Body of pancreas (tissue), 4 donors: Measurements from ENCODE around the gene AKAP5. TPM values are rescaled to one million over a fixed set of nuclear protein-coding genes. Genes with fewer than 3 reads are reported as not detected.

Experiments
- ATAC-seq: fragments of 150-250 bp; one replicate; pipeline ENCODE4 v1.9.1; 2016
- DNase-seq, 4 donors: peaks; one replicate each; pipeline ENCODE4 v3.0.0-alpha.2; 2019
- H3K27ac ChIP-seq, 4 donors: fragments of 200-600 bp; sonication (generic); 1 replicate in 3 of 4; 2 replicates in 1 of 4; pipeline versions ENCODE4 v1.5.1 to v1.6.1; 2016 to 2019; ENCODE audit warnings: mild to moderate bottlenecking in 1 of 4, mixed read lengths in 1 of 4, moderate library complexity in 1 of 4
- H3K27me3 ChIP-seq, 2 donors: fragments of 200-600 bp; sonication (generic); one replicate each; pipeline ENCODE4 v1.6.0; 2016; ENCODE audit warnings: mild to moderate bottlenecking in 1 of 2
- H3K36me3 ChIP-seq, 2 donors: fragments of 200-600 bp; sonication (generic); replicated peaks in 1 of 2; 2 replicates each; pipeline ENCODE4 v1.5.1; 2016; ENCODE audit warnings: low read depth in 2 of 2; ENCODE audit not compliant: insufficient read depth in 1 of 2
- H3K4me1 ChIP-seq: fragments of 200-600 bp; sonication (generic); one replicate; pipeline ENCODE4 v1.6.0; 2016
- H3K4me3 ChIP-seq, 2 donors: fragments of 200-600 bp; sonication (generic); 1 replicate in 1 of 2; 2 replicates in 1 of 2; pipeline ENCODE4 v1.5.1; 2016 to 2019
- H3K9me3 ChIP-seq, 3 donors: fragments of 200-600 bp; sonication (generic); 1 replicate in 2 of 3; 2 replicates in 1 of 3; pipeline ENCODE4 v1.5.1; 2016
- POLR2A ChIP-seq, 3 donors: fragments of 450-650 bp; IDR thresholded peaks; one replicate each; pipeline ENCODE4 v1.6.1; 2016; ENCODE audit warnings: antibody characterized with exemption in 3 of 3, mild to moderate bottlenecking in 2 of 3
- WGBS, 2 donors: methylation state at CpG; one replicate each; pipeline ENCODE4 v1.1.5; 2017; 5-methylcytosine and 5-hydroxymethylcytosine counted together
- intact Hi-C: fragments of 100-400 bp; cut with DNase I; formaldehyde crosslinking; loops from one replicate; pipeline ENCODE4 v1.15.1; 2023
- total RNA-seq, 2 donors: library from RNA; depleted of rRNA; stranded (reverse); fragments of >200 nt; gene quantifications; one replicate each; pipeline ENCODE4 v1.1.0, GENCODE V29; 2016
- TF ChIP-seq, protein P1 (sequence below), 7 experiments: fragments of 450-650 bp in 4 of 7; fragments of 200-600 bp in 3 of 7; sonication (generic) in 3 of 7; IDR thresholded peaks; one replicate each; pipeline ENCODE4 v1.5.1; 2016 to 2019; ENCODE audit warnings: antibody characterized with exemption in 7 of 7

The AKAP5 gene
- total RNA-seq, 2 donors from 2014 or later: under 0.01 TPM; not detected in 1

DNA sequence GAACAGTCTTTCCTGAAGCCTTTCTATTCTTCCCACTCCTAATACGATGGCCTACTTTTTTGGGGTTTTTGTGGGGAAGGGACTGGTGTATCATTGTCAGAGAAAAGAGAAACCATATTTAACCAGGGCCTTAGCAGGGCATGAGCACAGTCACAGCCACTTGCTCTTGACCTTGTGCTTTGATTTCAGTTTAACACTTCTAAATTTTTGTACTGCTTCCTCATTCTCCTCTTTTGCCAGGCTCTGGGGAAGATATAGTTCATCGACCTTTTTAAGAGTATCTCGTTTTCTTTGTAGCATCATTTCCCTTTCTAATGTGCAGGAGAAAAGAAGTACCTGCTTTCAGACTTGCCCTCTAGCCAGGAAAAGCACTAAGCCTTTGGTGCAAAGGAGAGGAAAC lies 41.4 kb downstream of the AKAP5 start:
- Histone ChIP-seq H3K27me3 (no peaks in the 10 kb centered on the region), H3K27ac (peak overlapping the region in 2 of 4 donors; percentile 31 to 99), H3K4me1 (peaks cover 52% of the 10 kb centered on the region), H3K36me3 (no peaks in the 10 kb centered on the region), H3K4me3 (no peak overlapping the region), H3K9me3 (no peaks in the 10 kb centered on the region)
- ATAC-seq (no peak), DNase-seq (no peak)
- 36% methylated on average over 3 of the region's 3 CpGs for WGBS, 2 donors
- TF ChIP-seq, protein P1, sequence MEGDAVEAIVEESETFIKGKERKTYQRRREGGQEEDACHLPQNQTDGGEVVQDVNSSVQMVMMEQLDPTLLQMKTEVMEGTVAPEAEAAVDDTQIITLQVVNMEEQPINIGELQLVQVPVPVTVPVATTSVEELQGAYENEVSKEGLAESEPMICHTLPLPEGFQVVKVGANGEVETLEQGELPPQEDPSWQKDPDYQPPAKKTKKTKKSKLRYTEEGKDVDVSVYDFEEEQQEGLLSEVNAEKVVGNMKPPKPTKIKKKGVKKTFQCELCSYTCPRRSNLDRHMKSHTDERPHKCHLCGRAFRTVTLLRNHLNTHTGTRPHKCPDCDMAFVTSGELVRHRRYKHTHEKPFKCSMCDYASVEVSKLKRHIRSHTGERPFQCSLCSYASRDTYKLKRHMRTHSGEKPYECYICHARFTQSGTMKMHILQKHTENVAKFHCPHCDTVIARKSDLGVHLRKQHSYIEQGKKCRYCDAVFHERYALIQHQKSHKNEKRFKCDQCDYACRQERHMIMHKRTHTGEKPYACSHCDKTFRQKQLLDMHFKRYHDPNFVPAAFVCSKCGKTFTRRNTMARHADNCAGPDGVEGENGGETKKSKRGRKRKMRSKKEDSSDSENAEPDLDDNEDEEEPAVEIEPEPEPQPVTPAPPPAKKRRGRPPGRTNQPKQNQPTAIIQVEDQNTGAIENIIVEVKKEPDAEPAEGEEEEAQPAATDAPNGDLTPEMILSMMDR (IDR thresholded peaks at IDR 0.05): no peak
- no peak for TF ChIP-seq POLR2A (IDR thresholded peaks at IDR 0.05)
- intact Hi-C loops: no loop called here

DNA sequence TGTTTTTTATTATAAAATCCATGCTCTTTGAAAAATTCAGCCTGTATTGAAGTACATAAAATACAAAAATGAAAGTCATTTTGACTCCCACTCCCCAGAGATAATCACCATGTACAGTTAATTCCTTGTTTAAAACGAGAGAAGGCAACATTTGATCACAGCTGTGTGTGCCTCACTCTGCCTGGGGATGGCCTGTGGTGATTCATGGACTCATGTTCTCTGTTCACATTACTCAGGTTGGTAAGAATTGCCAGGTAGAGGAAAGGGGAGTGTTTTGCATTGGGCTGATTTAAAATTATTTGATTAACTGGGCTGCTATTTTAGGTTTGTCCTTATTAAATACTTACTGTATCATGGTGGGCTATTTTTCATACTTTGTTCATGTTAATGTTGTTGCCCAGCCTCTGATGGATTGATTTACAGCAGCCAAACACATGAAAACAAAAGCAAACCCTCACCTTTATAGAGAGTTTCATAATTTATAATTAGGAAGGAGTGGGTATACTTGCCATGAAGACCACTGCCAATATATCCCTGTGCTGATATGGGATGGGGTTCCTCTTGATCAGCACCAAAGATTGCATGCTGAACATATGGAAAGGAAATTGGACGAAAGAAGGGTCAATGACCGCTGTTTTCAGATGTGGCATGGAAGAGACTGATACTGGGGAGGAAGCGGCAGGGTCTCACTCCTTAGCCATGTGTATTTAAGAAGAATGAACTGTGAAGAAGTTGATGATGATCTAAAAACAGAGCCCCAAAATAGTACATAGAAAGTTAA lies 42.3 kb downstream of the AKAP5 start:
- H3K4me1 ChIP-seq: peaks cover 44% of the 10 kb centered on the region
- no peak for TF ChIP-seq POLR2A (IDR thresholded peaks at IDR 0.05)
- TF ChIP-seq, protein P1 (IDR thresholded peaks at IDR 0.05): no peak
- peak overlapping the region in 1 of 4 donors; percentile 99 for H3K27ac ChIP-seq
- intact Hi-C loops: no loop called here
- ATAC-seq (no peak), DNase-seq (peak in 3 of 4 donors; percentile 21 to 48 (median 32))
- H3K36me3 ChIP-seq: no peaks in the 10 kb centered on the region
- no peaks in the 10 kb centered on the region for H3K27me3 ChIP-seq
- H3K4me3 ChIP-seq: no peak overlapping the region
- 74% methylated on average over 4 of the region's 4 CpGs for WGBS, 2 donors
- no peaks in the 10 kb centered on the region for H3K9me3 ChIP-seq

DNA sequence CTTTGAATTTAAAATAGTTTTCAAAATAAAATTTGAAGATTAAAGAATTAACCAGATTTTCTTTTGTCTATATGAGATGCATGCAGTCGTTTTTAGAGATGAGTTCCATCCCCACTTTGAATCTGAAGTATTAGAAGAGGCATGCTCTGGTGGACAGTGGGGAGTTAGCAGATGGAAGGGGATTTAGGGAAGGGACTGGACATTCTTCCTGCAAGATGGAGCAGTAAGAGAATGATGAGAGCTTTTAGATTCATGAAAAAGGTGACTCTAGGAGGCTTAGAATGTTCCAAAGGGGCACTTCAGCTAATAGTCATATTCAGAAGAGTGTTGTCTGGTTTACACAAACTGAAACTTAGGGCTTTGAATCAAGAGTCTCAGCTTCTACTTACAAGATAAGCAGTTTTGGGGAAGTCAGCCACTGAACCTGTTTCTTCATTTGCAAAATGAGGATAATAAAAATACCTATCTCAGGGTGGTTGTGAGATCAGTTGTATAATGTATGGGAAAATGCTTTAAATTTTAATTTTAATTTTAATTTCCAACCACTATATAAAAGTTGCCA lies 43.0 kb downstream of the AKAP5 start:
- no peak overlapping the region for H3K4me3 ChIP-seq
- H3K9me3 ChIP-seq: no peaks in the 10 kb centered on the region
- DNase-seq: no peak
- TF ChIP-seq, protein P1 (IDR thresholded peaks at IDR 0.05): no peak
- TF ChIP-seq POLR2A (IDR thresholded peaks at IDR 0.05): no peak
- WGBS, 2 donors: 23 to 39% methylated on average over 1 of the region's 1 CpG
- H3K27me3 ChIP-seq: no peaks in the 10 kb centered on the region
- no peak for ATAC-seq
- intact Hi-C loops: no loop called here
- no peaks in the 10 kb centered on the region for H3K36me3 ChIP-seq
- H3K4me1 ChIP-seq: peaks cover 40% of the 10 kb centered on the region
- no peak overlapping the region for H3K27ac ChIP-seq

DNA sequence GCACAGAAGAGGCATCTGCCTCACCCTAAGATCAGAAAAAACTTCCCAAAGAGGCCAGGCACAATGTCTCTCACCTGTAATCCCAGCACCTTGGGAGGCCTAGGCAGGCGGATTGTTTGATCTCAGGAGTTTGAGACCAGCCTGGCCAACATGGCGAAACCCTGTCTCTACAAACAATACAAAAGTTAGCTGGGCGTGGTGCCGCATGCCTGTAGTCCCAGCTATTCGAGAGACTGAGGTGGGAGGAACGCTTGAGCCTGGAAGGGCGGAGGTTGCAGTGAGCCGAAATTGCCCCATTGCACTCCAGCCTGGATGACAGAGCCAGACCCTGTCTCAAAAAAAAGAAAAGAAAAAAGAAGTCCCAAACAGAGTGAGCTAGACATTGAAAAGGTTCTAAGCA lies 43.7 kb downstream of the AKAP5 start:
- ATAC-seq (no peak), DNase-seq (no peak)
- no peaks in the 10 kb centered on the region for H3K27me3 ChIP-seq
- no peak overlapping the region for H3K4me3 ChIP-seq
- peaks cover 40% of the 10 kb centered on the region for H3K4me1 ChIP-seq
- H3K36me3 ChIP-seq: no peaks in the 10 kb centered on the region
- no peaks in the 10 kb centered on the region for H3K9me3 ChIP-seq
- TF ChIP-seq POLR2A (IDR thresholded peaks at IDR 0.05): no peak
- TF ChIP-seq, protein P1 (IDR thresholded peaks at IDR 0.05): no peak
- no peak overlapping the region for H3K27ac ChIP-seq
- 91 to 92% methylated on average over 6 to 8 of the region's 8 CpGs for WGBS, 2 donors
- intact Hi-C loops: no loop called here
